ENCODE results near the gene USP37. TPM values are rescaled to one million over a fixed set of nuclear protein-coding genes. Genes with fewer than 3 reads are reported as not detected.
A peak's percentile ranks its signal among the peaks of the same experiment; 100 is the strongest.

USP37 gene
- total RNA-seq: 10 to 100 TPM; 11.5 to 14.3 (median 11.6) TPM
- long read RNA-seq, donor 1, full-length matches to known transcripts: 6 of 7 reads
- long read RNA-seq, donor 1, partial matches to known transcripts: 0 of 7 reads
- long read RNA-seq, donor 1, other reads (novel, unspliced or antisense): 1 of 7 reads
- long read RNA-seq, donor 2, full-length matches to known transcripts: 1 of 4 reads
- long read RNA-seq, donor 2, partial matches to known transcripts: 1 of 4 reads
- long read RNA-seq, donor 2, other reads (novel, unspliced or antisense): 2 of 4 reads

GRCh38 chr2:218568190-218569037 lies at the start of gene USP37, which contains the start of gene CNOT9:
USP37 (minus strand) TSS chr2:218568351; CDS start chr2:218558653, 9,698 bp downstream.
CNOT9 (plus strand) TSS chr2:218568839; CDS start chr2:218568955, 116 bp downstream.
- intact Hi-C loops (cut with DNase I, micrococcal nuclease): no loop called here
- peak; percentile 100 for DNase-seq
- peak; percentile 97 for ATAC-seq
- H3K9me3 ChIP-seq: no peaks in the 10 kb centered on the region
- no peaks in the 10 kb centered on the region for H3K36me3 ChIP-seq (ENCODE audit: low read depth)
- peak within 1 kb of the TSS; percentile 78 for H3K4me3 ChIP-seq
- H3K4me1 ChIP-seq (ENCODE audit: low read depth): peaks cover 17% of the 10 kb centered on the region
- TF ChIP-seq, protein P1, sequence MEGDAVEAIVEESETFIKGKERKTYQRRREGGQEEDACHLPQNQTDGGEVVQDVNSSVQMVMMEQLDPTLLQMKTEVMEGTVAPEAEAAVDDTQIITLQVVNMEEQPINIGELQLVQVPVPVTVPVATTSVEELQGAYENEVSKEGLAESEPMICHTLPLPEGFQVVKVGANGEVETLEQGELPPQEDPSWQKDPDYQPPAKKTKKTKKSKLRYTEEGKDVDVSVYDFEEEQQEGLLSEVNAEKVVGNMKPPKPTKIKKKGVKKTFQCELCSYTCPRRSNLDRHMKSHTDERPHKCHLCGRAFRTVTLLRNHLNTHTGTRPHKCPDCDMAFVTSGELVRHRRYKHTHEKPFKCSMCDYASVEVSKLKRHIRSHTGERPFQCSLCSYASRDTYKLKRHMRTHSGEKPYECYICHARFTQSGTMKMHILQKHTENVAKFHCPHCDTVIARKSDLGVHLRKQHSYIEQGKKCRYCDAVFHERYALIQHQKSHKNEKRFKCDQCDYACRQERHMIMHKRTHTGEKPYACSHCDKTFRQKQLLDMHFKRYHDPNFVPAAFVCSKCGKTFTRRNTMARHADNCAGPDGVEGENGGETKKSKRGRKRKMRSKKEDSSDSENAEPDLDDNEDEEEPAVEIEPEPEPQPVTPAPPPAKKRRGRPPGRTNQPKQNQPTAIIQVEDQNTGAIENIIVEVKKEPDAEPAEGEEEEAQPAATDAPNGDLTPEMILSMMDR (IDR thresholded peaks at IDR 0.05): no peak

- TF ChIP-seq, protein P1 (IDR thresholded peaks at IDR 0.05): no peak
These were observed 47.7 kb upstream of the USP37 start for GRCh38 chr2:218615868-218616315.

DNA sequence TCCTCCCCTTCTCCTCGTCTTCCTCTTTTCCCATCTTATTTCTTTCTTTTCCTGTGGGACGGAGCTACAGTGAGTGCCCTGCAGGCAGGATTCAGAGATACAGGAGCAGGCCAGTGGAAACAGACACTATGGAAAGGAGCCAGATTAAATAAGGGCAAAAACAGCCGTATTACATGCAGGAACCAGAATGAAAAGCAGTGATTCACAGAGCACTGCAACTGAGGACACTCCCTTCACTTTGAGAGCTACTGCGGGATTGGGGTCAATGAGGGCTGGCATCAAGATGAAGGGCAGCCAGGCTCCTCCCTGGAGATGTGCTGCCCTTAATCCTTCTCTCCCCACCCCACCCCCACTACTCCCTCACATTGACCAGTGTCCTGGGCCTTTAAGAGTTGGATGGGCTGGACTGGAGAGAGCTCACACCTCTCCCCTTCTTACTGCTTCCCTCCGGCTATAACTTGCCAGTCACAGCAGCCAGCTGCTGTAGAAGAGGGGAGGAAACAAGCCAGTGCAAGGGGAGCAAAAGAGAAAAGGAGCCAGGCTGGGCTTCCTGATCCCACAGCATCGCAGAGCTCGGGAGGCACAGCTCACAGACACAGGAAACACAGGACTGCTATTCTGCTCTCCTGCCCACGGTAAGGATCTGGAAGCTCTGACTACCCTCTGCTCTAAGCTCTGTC lies 39.4 kb upstream of the USP37 start, which contains the start of gene PLCD4:
Gene PLCD4, plus strand, starts transcription at position 464 of the 680 bp plus-strand sequence. CDS start 7,841 bp downstream, outside the sequence.
- Histone ChIP-seq H3K4me1 (ENCODE audit: low read depth) (no peaks in the 10 kb centered on the region), H3K9me3 (no peaks in the 10 kb centered on the region), H3K4me3 (no peak within 1 kb of the TSS), H3K36me3 (ENCODE audit: low read depth) (no peaks in the 10 kb centered on the region)
- TF ChIP-seq, protein P1 (IDR thresholded peaks at IDR 0.05): no peak
- DNase-seq: peak in 1 of 3 donors; percentile 8
- intact Hi-C loops (cut with DNase I, micrococcal nuclease): no loop called here
- ATAC-seq: peak; percentile 65

More at GRCh38 chr2:218615868-218616315, 47.7 kb upstream of the USP37 start:
- H3K4me3 ChIP-seq: no peak overlapping the region
- intact Hi-C loops (cut with DNase I, micrococcal nuclease): no loop called here
- H3K36me3 ChIP-seq (ENCODE audit: low read depth): no peaks in the 10 kb centered on the region
- no peaks in the 10 kb centered on the region for H3K9me3 ChIP-seq
- H3K4me1 ChIP-seq (ENCODE audit: low read depth): no peaks in the 10 kb centered on the region
- ATAC-seq: peak; percentile 97
- peak in 2 of 3 donors; percentile 56 to 59 for DNase-seq

- Histone ChIP-seq H3K4me1 (ENCODE audit: low read depth) (no peaks in the 10 kb centered on the region), H3K9me3 (no peaks in the 10 kb centered on the region), H3K4me3 (no peak overlapping the region), H3K36me3 (ENCODE audit: low read depth) (no peaks in the 10 kb centered on the region)
- no peak for DNase-seq
- ATAC-seq: no peak
- TF ChIP-seq, protein P1 (IDR thresholded peaks at IDR 0.05): no peak
- intact Hi-C loops (cut with DNase I, micrococcal nuclease): no loop called here
These were observed 37.3 kb upstream of the USP37 start for GRCh38 chr2:218605432-218605831.

GRCh38 chr2:218585541-218585940 lies 17.4 kb upstream of the USP37 start:
- no peak overlapping the region for H3K4me3 ChIP-seq
- TF ChIP-seq, protein P1 (IDR thresholded peaks at IDR 0.05): no peak
- H3K36me3 ChIP-seq (ENCODE audit: low read depth): peaks cover 8% of the 10 kb centered on the region
- DNase-seq (no peak), ATAC-seq (no peak)
- no peaks in the 10 kb centered on the region for H3K9me3 ChIP-seq
- no peaks in the 10 kb centered on the region for H3K4me1 ChIP-seq (ENCODE audit: low read depth)
- intact Hi-C loops (cut with DNase I, micrococcal nuclease): loop anchor here in 1 of 2 donors (10.0 kb wide), 1 partner anchor 59 kb away; no protein-coding TSS in a partner anchor
